ENCODE results near the gene USP33.

GRCh38 chr1:77797991-77798390 is 38.3 kb upstream of the USP33 start:
- TF ChIP-seq POLR2A (IDR thresholded peaks at IDR 0.05), result no peak
- no peak for TF ChIP-seq CTCF (IDR thresholded peaks at IDR 0.05)
